ENCODE measurements around the gene IRGQ. TPM values are rescaled to one million over a fixed set of nuclear protein-coding genes. Genes with fewer than 3 reads are reported as not detected.

Gene IRGQ
- total and polyA plus RNA-seq, 2 experiments from 2014 or later: 5.7 to 19.9 TPM

- peaks cover 31% of the 10 kb centered on the region for H3F3A ChIP-seq (ENCODE audit: insufficient read depth)
- no peak overlapping the region for H3K4me3 ChIP-seq
- H2AFZ ChIP-seq: no peak overlapping the region
- no peak overlapping the region for H3K9ac ChIP-seq
- H3K79me2 ChIP-seq (ENCODE audit: insufficient read depth): 0 out of 2 replicates have a peak, but pooled peaks cover 5% of the 10 kb centered on the region
- no peak for DNase-seq
- H3K27me3 ChIP-seq (replicated peaks; ENCODE audit: insufficient read depth): no peaks in the 10 kb centered on the region
- H3K9me3 ChIP-seq (ENCODE audit: low read depth): no peaks in the 10 kb centered on the region
- H3K27ac ChIP-seq: no peak overlapping the region
- in situ Hi-C loops (cut with MboI): no loop called here
- H3K36me3 ChIP-seq (ENCODE audit: low read depth): no peaks in the 10 kb centered on the region
- H3K9me2 ChIP-seq (ENCODE audit: insufficient read depth): no peaks in the 10 kb centered on the region
- H3K4me2 ChIP-seq (ENCODE audit: unreplicated experiment): no peak overlapping the region
- no peaks in the 10 kb centered on the region for H4K20me1 ChIP-seq (ENCODE audit: insufficient read depth)
- H3K4me1 ChIP-seq (ENCODE audit: insufficient read depth): peaks cover 8% of the 10 kb centered on the region; the same call in 1 of the 2 replicates
- WGBS, 2 experiments (ENCODE audit: low coverage in 1 of 2, low lambda C conversion rate in 2 of 2, missing lambda C conversion rate in 2 of 2): 90% methylated on average over 12 of the region's 12 CpGs
- no peak for TF ChIP-seq EZH2phosphoT487 (IDR thresholded peaks at IDR 0.05; ENCODE audit: insufficient read depth, low read depth)
- TF ChIP-seq EZH2 (IDR thresholded peaks at IDR 0.05; ENCODE audit: insufficient read depth, poor library complexity, severe bottlenecking): no peak
Observed at GRCh38 chr19:43561139-43561970, 34.6 kb downstream of the IRGQ start.

- Histone ChIP-seq H3K4me3 (no peak overlapping the region), H4K20me1 (ENCODE audit: insufficient read depth) (no peaks in the 10 kb centered on the region), H2AFZ (no peak overlapping the region), H3K79me2 (ENCODE audit: insufficient read depth) (0 out of 2 replicates have a peak, but pooled peaks cover 5% of the 10 kb centered on the region), H3F3A (ENCODE audit: insufficient read depth) (peaks cover 31% of the 10 kb centered on the region), H3K27me3 (replicated peaks; ENCODE audit: insufficient read depth) (no peaks in the 10 kb centered on the region), H3K9me3 (ENCODE audit: low read depth) (no peaks in the 10 kb centered on the region), H3K27ac (no peak overlapping the region), H3K4me2 (ENCODE audit: unreplicated experiment) (no peak overlapping the region), H3K36me3 (ENCODE audit: low read depth) (no peaks in the 10 kb centered on the region), H3K4me1 (ENCODE audit: insufficient read depth) (peaks cover 8% of the 10 kb centered on the region; the same call in 1 of the 2 replicates), H3K9ac (no peak overlapping the region), H3K9me2 (ENCODE audit: insufficient read depth) (no peaks in the 10 kb centered on the region)
- WGBS, 2 experiments (ENCODE audit: low coverage in 1 of 2, low lambda C conversion rate in 2 of 2, missing lambda C conversion rate in 2 of 2): 67 to 69% methylated on average over 6 of the region's 6 CpGs
- in situ Hi-C loops (cut with MboI): no loop called here
- TF ChIP-seq EZH2 (IDR thresholded peaks at IDR 0.05; ENCODE audit: insufficient read depth, poor library complexity, severe bottlenecking) (no peak), EZH2phosphoT487 (IDR thresholded peaks at IDR 0.05; ENCODE audit: insufficient read depth, low read depth) (no peak)
- peak; percentile 59 for DNase-seq
Observed at GRCh38 chr19:43560687-43561086, 35.2 kb downstream of the IRGQ start.

GRCh38 chr19:43555185-43555770 lies 40.7 kb downstream of the IRGQ start:
- Histone ChIP-seq H3K9me2 (ENCODE audit: insufficient read depth) (no peaks in the 10 kb centered on the region), H3K36me3 (ENCODE audit: low read depth) (peaks cover 5% of the 10 kb centered on the region; the same call in 1 of the 2 replicates)

GRCh38 chr19:43554317-43554895 lies 41.5 kb downstream of the IRGQ start:
- no peak overlapping the region for H3K27ac ChIP-seq
- peaks cover 5% of the 10 kb centered on the region; the same call in 1 of the 2 replicates for H3F3A ChIP-seq (ENCODE audit: insufficient read depth)
- in situ Hi-C loops (cut with MboI): no loop called here
- H3K4me1 ChIP-seq (ENCODE audit: insufficient read depth): no peaks in the 10 kb centered on the region
- H3K79me2 ChIP-seq (ENCODE audit: insufficient read depth): no peaks in the 10 kb centered on the region
- peaks cover 5% of the 10 kb centered on the region; the same call in 1 of the 2 replicates for H3K36me3 ChIP-seq (ENCODE audit: low read depth)
- no peaks in the 10 kb centered on the region for H3K27me3 ChIP-seq (replicated peaks; ENCODE audit: insufficient read depth)
- TF ChIP-seq EZH2 (IDR thresholded peaks at IDR 0.05; ENCODE audit: insufficient read depth, poor library complexity, severe bottlenecking) (no peak), EZH2phosphoT487 (IDR thresholded peaks at IDR 0.05; ENCODE audit: insufficient read depth, low read depth) (no peak)
- no peak overlapping the region for H3K4me2 ChIP-seq (ENCODE audit: unreplicated experiment)
- DNase-seq: no peak
- 96 to 98% methylated on average over 15 of the region's 15 CpGs for WGBS, 2 experiments (ENCODE audit: low coverage in 1 of 2, low lambda C conversion rate in 2 of 2, missing lambda C conversion rate in 2 of 2)
- no peak overlapping the region for H2AFZ ChIP-seq
- H3K9ac ChIP-seq: no peak overlapping the region
- no peaks in the 10 kb centered on the region for H4K20me1 ChIP-seq (ENCODE audit: insufficient read depth)
- H3K9me3 ChIP-seq (ENCODE audit: low read depth): no peaks in the 10 kb centered on the region
- no peaks in the 10 kb centered on the region for H3K9me2 ChIP-seq (ENCODE audit: insufficient read depth)
- H3K4me3 ChIP-seq: no peak overlapping the region

More at GRCh38 chr19:43555185-43555770, 40.7 kb downstream of the IRGQ start:
- H3K9me3 ChIP-seq (ENCODE audit: low read depth): no peaks in the 10 kb centered on the region
- no peaks in the 10 kb centered on the region for H3K27me3 ChIP-seq (replicated peaks; ENCODE audit: insufficient read depth)
- 43% methylated on average over 8 of the region's 8 CpGs for WGBS, 2 experiments (ENCODE audit: low coverage in 1 of 2, low lambda C conversion rate in 2 of 2, missing lambda C conversion rate in 2 of 2)
- no peak overlapping the region for H2AFZ ChIP-seq
- peak; percentile 73 for DNase-seq
- in situ Hi-C loops (cut with MboI): no loop called here
- H3K27ac ChIP-seq: no peak overlapping the region
- H3K4me3 ChIP-seq: no peak overlapping the region
- H3K79me2 ChIP-seq (ENCODE audit: insufficient read depth): no peaks in the 10 kb centered on the region
- no peaks in the 10 kb centered on the region for H3K4me1 ChIP-seq (ENCODE audit: insufficient read depth)
- peaks cover 5% of the 10 kb centered on the region; the same call in 1 of the 2 replicates for H3F3A ChIP-seq (ENCODE audit: insufficient read depth)
- no peaks in the 10 kb centered on the region for H4K20me1 ChIP-seq (ENCODE audit: insufficient read depth)
- H3K9ac ChIP-seq: no peak overlapping the region
- no peak overlapping the region for H3K4me2 ChIP-seq (ENCODE audit: unreplicated experiment)
- TF ChIP-seq EZH2phosphoT487 (IDR thresholded peaks at IDR 0.05; ENCODE audit: insufficient read depth, low read depth): no peak
- TF ChIP-seq EZH2 (IDR thresholded peaks at IDR 0.05; ENCODE audit: insufficient read depth, poor library complexity, severe bottlenecking): no peak

Data from GM23248 (cell line).